ENCODE data around the gene SPATA6. TPM values are rescaled to one million over a fixed set of nuclear protein-coding genes. Genes with fewer than 3 reads are reported as not detected.
A peak's percentile ranks its signal among the peaks of the same experiment; 100 is the strongest.
"Not testable (repeated sequence)": the region's sequence is repeated elsewhere in the genome, so short reads cannot be mapped to it uniquely, and the experiment has no call there.

Gene SPATA6
- total and polyA plus RNA-seq, 5 donors: 2.4 to 20.7 (median 18.7) TPM

DNA sequence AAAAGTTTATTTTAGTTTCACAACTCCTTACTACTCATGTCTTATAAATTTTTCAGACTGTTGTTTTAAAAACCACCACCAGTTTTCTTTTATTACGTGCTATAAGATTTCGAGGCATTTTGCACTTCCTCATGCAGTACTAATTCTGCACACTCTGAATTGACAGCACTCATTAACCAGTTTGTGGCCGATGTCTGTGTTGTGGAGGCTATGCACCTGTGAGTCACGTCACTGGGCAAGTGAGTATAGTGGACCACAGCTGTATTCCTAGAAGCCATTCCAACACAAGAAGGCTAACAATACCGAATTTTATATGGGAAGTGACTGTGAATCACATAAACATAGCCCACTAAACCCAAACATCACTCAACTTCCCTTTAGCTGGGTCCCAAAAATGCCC, 21.0 kb upstream of the SPATA6 start:
- no peak overlapping the region for H3K4me3 ChIP-seq (ENCODE audit: low read length)
- WGBS: 60% methylated on average over 5 of the region's 5 CpGs
- H3K27me3 ChIP-seq (ENCODE audit: control insufficient read depth, insufficient read depth): no peaks in the 10 kb centered on the region
- DNase-seq: no peak
- intact Hi-C loops (cut with DNase I): loop anchor here in 1 of 4 donors (10.0 kb wide), 1 partner anchor 118 kb away; no protein-coding TSS in a partner anchor
- peaks cover 7% of the 10 kb centered on the region for H3K4me1 ChIP-seq (ENCODE audit: control insufficient read depth, insufficient read depth, low read length)
- H3K27ac ChIP-seq (ENCODE audit: low read length): no peak overlapping the region
- no peak for ATAC-seq
- H3K9me3 ChIP-seq (ENCODE audit: control insufficient read depth, low read length): no peaks in the 10 kb centered on the region

- no peak overlapping the region for H3K4me3 ChIP-seq (ENCODE audit: low read length)
- intact Hi-C loops (cut with DNase I): loop anchor here in 1 of 4 donors (10.0 kb wide), 1 partner anchor 118 kb away; no protein-coding TSS in a partner anchor
- H3K27me3 ChIP-seq (ENCODE audit: control insufficient read depth, insufficient read depth): no peaks in the 10 kb centered on the region
- H3K4me1 ChIP-seq (ENCODE audit: control insufficient read depth, insufficient read depth, low read length): peaks cover 7% of the 10 kb centered on the region
- DNase-seq (no peak), ATAC-seq (peak in 1 of 2 donors; percentile 22)
- H3K27ac ChIP-seq (ENCODE audit: low read length): no peak overlapping the region
- no peaks in the 10 kb centered on the region for H3K9me3 ChIP-seq (ENCODE audit: control insufficient read depth, low read length)
These were observed 20.4 kb upstream of the SPATA6 start for GRCh38 chr1:48492392-48492791.

- intact Hi-C loops (cut with DNase I): no loop called here
- Histone ChIP-seq H3K4me3 (ENCODE audit: low read length) (no peak overlapping the region), H3K27me3 (ENCODE audit: control insufficient read depth, insufficient read depth) (no peaks in the 10 kb centered on the region), H3K4me1 (ENCODE audit: control insufficient read depth, insufficient read depth, low read length) (peaks cover 3% of the 10 kb centered on the region), H3K27ac (ENCODE audit: low read length) (no peak overlapping the region), H3K9me3 (ENCODE audit: control insufficient read depth, low read length) (no peaks in the 10 kb centered on the region)
- DNase-seq (no peak), ATAC-seq (no peak)
- 56% methylated on average over 2 of the region's 2 CpGs for WGBS
These were observed 16.7 kb upstream of the SPATA6 start for GRCh38 chr1:48488721-48489120.

DNA sequence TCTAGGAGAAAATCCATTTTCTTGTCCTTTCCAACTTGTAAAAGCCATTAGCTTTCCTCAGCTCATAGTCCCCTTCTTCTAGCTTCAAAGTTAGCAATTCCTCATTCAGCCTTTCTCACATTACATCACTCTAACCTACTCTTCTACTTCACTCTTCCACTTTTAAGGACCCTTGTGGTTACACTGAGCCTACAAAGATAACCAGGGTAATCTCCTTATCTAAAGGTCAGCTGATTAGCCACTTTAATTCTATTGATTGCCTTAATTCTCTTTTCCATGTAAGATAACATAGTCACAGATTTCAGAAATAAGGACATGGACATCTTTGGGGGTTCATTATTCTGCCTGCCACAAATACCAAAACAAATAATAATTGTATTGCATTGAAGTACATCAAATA, 8.5 kb upstream of the SPATA6 start:
- intact Hi-C loops (cut with DNase I): no loop called here
- Histone ChIP-seq H3K4me1 (ENCODE audit: control insufficient read depth, insufficient read depth, low read length) (no peaks in the 10 kb centered on the region), H3K27me3 (ENCODE audit: control insufficient read depth, insufficient read depth) (no peaks in the 10 kb centered on the region), H3K9me3 (ENCODE audit: control insufficient read depth, low read length) (no peaks in the 10 kb centered on the region), H3K27ac (ENCODE audit: low read length) (no peak overlapping the region), H3K4me3 (ENCODE audit: low read length) (no peak overlapping the region)
- DNase-seq (no peak), ATAC-seq (no peak)

GRCh38 chr1:48480023-48480422, 8.0 kb upstream of the SPATA6 start:
- intact Hi-C loops (cut with DNase I); DNase-seq; ATAC-seq; H3K4me1 ChIP-seq (ENCODE audit: control insufficient read depth, insufficient read depth, low read length); H3K27me3 ChIP-seq (ENCODE audit: control insufficient read depth, insufficient read depth); H3K27ac ChIP-seq (ENCODE audit: low read length); H3K4me3 ChIP-seq (ENCODE audit: low read length); H3K9me3 ChIP-seq (ENCODE audit: control insufficient read depth, low read length): not testable (repeated sequence)
- WGBS: 70% methylated on average over 2 of the region's 4 CpGs

GRCh38 chr1:48472638-48473037, 634 bp upstream of the SPATA6 start:
- peak overlapping the region; percentile 66 for H3K4me3 ChIP-seq (ENCODE audit: low read length)
- no peaks in the 10 kb centered on the region for H3K4me1 ChIP-seq (ENCODE audit: control insufficient read depth, insufficient read depth, low read length)
- H3K9me3 ChIP-seq (ENCODE audit: control insufficient read depth, low read length): no peaks in the 10 kb centered on the region
- ATAC-seq: no peak
- WGBS: 42% methylated on average over 5 of the region's 5 CpGs
- intact Hi-C loops (cut with DNase I): no loop called here
- DNase-seq: no peak
- H3K27me3 ChIP-seq (ENCODE audit: control insufficient read depth, insufficient read depth): no peaks in the 10 kb centered on the region
- peak overlapping the region; percentile 87 for H3K27ac ChIP-seq (ENCODE audit: low read length)

- ATAC-seq: no peak
- Histone ChIP-seq H3K4me3 (ENCODE audit: low read length) (peak overlapping the region; percentile 66), H3K4me1 (ENCODE audit: control insufficient read depth, insufficient read depth, low read length) (no peaks in the 10 kb centered on the region), H3K9me3 (ENCODE audit: control insufficient read depth, low read length) (no peaks in the 10 kb centered on the region), H3K27me3 (ENCODE audit: control insufficient read depth, insufficient read depth) (no peaks in the 10 kb centered on the region), H3K27ac (ENCODE audit: low read length) (peak overlapping the region; percentile 81)
- intact Hi-C loops (cut with DNase I): no loop called here
- WGBS: 15% methylated on average over 17 of the region's 17 CpGs
- peak in 1 of 3 donors; percentile 25 for DNase-seq
These were observed 884 bp downstream of the SPATA6 start for GRCh38 chr1:48470950-48471690.

DNA sequence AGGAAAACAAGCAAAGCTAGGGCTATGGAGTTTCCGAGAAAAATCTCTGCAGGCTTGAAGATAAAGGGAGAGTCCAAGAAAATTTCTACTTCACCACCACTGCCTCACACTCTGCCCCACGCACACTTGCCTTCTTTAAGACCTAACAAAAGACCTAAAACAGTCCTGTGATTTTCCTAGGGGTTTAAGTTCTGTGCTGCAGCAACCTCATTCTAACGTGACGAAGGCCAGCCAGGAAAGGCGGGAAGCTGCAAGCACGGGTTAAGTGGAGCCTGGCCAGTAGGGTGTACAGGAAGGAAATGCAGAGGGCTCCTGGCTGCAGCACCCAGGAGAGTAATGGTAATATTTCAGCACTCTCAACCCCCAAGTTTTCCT, 1.5 kb downstream of the SPATA6 start:
- peak; percentile 41 to 80 (median 72) for DNase-seq
- no peaks in the 10 kb centered on the region for H3K27me3 ChIP-seq (ENCODE audit: control insufficient read depth, insufficient read depth)
- peak in 1 of 2 donors; percentile 34 for ATAC-seq
- intact Hi-C loops (cut with DNase I): no loop called here
- H3K27ac ChIP-seq (ENCODE audit: low read length): peak overlapping the region; percentile 81
- H3K4me1 ChIP-seq (ENCODE audit: control insufficient read depth, insufficient read depth, low read length): no peaks in the 10 kb centered on the region
- H3K9me3 ChIP-seq (ENCODE audit: control insufficient read depth, low read length): no peaks in the 10 kb centered on the region
- peak overlapping the region; percentile 66 for H3K4me3 ChIP-seq (ENCODE audit: low read length)
- 10% methylated on average over 6 of the region's 6 CpGs for WGBS

- intact Hi-C loops (cut with DNase I): no loop called here
These were observed 2.2 kb downstream of the SPATA6 start for GRCh38 chr1:48469616-48470480.

GRCh38 chr1:48466594-48466993, 5.4 kb downstream of the SPATA6 start:
- intact Hi-C loops (cut with DNase I): no loop called here
- Histone ChIP-seq H3K9me3 (ENCODE audit: control insufficient read depth, low read length) (no peaks in the 10 kb centered on the region), H3K27me3 (ENCODE audit: control insufficient read depth, insufficient read depth) (no peaks in the 10 kb centered on the region), H3K27ac (ENCODE audit: low read length) (no peak overlapping the region), H3K4me1 (ENCODE audit: control insufficient read depth, insufficient read depth, low read length) (peaks cover 2% of the 10 kb centered on the region), H3K4me3 (ENCODE audit: low read length) (no peak overlapping the region)
- ATAC-seq (no peak), DNase-seq (no peak)
- 94% methylated on average over 1 of the region's 1 CpG for WGBS

More at GRCh38 chr1:48469616-48470480, 2.2 kb downstream of the SPATA6 start:
- DNase-seq (peak; percentile 65 to 85 (median 82)), ATAC-seq (peak; percentile 81)
- H3K9me3 ChIP-seq (ENCODE audit: control insufficient read depth, low read length): no peaks in the 10 kb centered on the region
- peak overlapping the region; percentile 66 for H3K4me3 ChIP-seq (ENCODE audit: low read length)
- no peaks in the 10 kb centered on the region for H3K27me3 ChIP-seq (ENCODE audit: control insufficient read depth, insufficient read depth)
- WGBS: 25% methylated on average over 12 of the region's 12 CpGs
- H3K4me1 ChIP-seq (ENCODE audit: control insufficient read depth, insufficient read depth, low read length): no peaks in the 10 kb centered on the region
- H3K27ac ChIP-seq (ENCODE audit: low read length): peak overlapping the region; percentile 81

- Histone ChIP-seq H3K4me3 (ENCODE audit: low read length) (no peak overlapping the region), H3K27ac (ENCODE audit: low read length) (no peak overlapping the region), H3K9me3 (ENCODE audit: control insufficient read depth, low read length) (no peaks in the 10 kb centered on the region), H3K4me1 (ENCODE audit: control insufficient read depth, insufficient read depth, low read length) (peaks cover 4% of the 10 kb centered on the region), H3K27me3 (ENCODE audit: control insufficient read depth, insufficient read depth) (no peaks in the 10 kb centered on the region)
- DNase-seq: no peak
- 85% methylated on average over 3 of the region's 3 CpGs for WGBS
- no peak for ATAC-seq
- intact Hi-C loops (cut with DNase I): no loop called here
These were observed 9.2 kb downstream of the SPATA6 start for GRCh38 chr1:48462716-48463302.
